ENCODE data around the gene DDX51.
A peak's percentile ranks its signal among the peaks of the same experiment; 100 is the strongest.

DDX51 gene, protein sequence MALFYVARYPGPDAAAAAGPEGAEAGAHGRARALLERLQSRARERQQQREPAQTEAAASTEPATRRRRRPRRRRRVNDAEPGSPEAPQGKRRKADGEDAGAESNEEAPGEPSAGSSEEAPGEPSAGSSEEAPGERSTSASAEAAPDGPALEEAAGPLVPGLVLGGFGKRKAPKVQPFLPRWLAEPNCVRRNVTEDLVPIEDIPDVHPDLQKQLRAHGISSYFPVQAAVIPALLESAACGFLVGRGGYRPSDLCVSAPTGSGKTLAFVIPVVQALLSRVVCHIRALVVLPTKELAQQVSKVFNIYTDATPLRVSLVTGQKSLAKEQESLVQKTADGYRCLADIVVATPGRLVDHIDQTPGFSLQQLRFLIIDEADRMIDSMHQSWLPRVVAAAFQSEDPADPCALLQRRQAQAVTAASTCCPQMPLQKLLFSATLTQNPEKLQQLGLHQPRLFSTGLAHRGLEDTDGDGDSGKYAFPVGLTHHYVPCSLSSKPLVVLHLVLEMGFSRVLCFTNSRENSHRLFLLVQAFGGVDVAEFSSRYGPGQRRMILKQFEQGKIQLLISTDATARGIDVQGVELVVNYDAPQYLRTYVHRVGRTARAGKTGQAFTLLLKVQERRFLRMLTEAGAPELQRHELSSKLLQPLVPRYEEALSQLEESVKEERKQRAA

GRCh38 chr12:132144115-132144809 lies at the start of gene DDX51, which contains the start of gene NOC4L:
DDX51 (minus strand) TSS chr12:132144319; CDS start chr12:132144296, 23 bp downstream.
NOC4L (plus strand) TSS chr12:132144457; CDS start chr12:132144489, 32 bp downstream.
- peak; percentile 89 to 99 for DNase-seq

GRCh38 chr12:132191715-132192553 lies 47.8 kb upstream of the DDX51 start:
- DNase-seq, result no peak

- no peak for DNase-seq
Observed at GRCh38 chr12:132190834-132191500, 46.8 kb upstream of the DDX51 start.

DNA sequence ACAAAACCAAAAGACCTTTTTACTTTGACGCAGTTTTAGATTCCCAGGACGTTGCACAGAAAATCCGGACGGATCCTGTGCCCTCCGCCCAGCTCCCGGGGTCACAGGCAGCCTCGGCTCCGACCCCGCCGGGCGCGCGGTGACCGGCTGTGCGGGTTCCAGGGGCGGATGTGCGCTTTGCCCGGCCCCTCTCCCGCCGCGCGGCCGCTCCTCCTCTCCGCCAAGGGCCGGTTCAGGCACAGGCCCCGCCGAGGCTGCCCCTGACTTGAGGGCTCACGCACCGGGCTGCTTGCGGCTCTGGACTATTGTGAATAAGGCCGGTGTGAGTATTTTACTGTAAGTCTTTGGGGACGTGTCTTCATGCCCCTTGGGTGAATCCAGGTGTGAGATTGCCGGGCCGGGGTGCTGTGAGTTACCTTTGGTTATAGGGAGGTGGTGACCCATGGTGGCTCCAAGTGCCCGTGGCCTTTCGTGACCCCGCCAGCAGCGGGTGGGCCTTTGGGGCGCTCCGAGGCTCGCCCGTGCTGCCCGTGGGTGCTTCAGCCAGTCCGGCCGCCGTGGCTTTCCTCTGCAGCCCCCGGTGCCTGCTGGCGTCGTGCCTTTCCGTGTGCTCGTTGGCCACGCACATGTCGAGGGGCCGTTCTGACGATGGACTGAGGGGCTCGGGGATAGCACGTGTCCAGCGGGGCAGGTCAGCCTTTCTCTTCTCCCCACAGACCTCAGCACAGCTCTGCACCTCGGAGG lies 46.1 kb upstream of the DDX51 start:
- DNase-seq, result no peak

- DNase-seq, result peak; percentile 90 to 93
Observed at GRCh38 chr12:132189378-132190011, 45.4 kb upstream of the DDX51 start.

DNA sequence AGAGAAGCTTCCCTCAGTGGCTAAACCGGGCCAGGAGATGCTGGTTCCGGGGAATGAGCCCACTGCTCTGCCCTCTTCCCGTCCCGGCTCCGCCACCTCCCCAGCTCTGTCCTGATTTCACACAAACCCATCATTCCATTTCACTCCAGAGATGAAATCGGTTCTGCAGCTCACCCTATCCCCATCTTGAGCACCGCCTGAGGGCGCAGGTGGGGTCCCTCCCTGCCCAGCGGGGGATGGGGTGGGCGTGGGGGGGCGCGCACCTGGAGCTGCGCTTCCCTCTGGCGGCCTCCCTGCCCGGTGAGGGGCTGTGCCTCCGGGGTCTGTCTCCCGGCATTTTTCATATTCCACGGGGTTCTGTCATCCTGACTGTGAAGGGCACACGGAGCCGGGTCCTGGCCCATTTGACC lies 44.8 kb upstream of the DDX51 start:
- DNase-seq, result no peak

DNA sequence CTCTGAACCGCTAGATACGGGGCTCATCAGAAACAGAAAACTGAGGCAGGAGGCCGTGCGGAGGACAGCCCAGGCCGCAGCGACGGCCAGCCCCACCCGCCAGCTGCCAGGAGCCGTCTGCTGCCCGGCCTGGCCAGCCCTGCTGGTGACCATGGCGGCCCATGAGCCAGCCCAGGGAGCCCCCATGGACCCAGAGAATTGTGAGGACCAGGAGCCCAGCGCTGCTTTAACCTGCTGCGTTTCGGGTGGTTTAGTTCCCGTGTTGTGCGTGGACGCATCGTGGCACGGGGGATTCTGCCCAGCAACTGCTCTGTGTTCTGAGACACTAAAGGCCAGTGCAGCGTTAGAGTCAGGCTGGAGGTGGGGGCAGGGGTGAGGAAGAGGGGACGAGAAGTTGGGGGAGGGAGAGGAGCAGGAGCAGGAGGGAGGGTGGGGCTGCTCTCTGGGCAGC lies 44.4 kb upstream of the DDX51 start:
- no peak for DNase-seq

GRCh38 chr12:132187646-132188450 lies 43.7 kb upstream of the DDX51 start:
- no peak for DNase-seq

GRCh38 chr12:132186857-132187620 lies 42.9 kb upstream of the DDX51 start:
- no peak for DNase-seq

GRCh38 chr12:132186208-132186856 lies 42.2 kb upstream of the DDX51 start:
- no peak for DNase-seq

DNA sequence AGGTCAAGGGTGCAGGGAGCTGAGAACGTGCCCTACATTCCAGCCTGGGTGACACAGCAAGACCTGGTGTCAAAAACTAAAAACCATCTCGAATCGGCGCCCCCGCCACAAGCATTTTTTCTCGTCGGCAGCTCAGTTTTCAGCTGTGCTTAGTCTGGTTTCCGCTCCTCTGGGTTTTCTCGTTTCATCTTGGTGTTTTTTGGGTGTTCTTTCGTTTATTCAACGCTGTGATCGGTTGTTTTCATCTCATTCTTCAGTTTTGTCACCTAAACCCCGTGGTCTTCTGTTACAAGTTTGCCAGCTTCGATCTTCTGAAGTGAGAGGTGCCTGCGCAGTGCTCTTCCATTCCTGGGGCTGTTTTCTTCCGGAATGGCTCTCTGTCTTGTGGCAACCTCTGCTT lies 41.6 kb upstream of the DDX51 start:
- DNase-seq, result no peak

DNA sequence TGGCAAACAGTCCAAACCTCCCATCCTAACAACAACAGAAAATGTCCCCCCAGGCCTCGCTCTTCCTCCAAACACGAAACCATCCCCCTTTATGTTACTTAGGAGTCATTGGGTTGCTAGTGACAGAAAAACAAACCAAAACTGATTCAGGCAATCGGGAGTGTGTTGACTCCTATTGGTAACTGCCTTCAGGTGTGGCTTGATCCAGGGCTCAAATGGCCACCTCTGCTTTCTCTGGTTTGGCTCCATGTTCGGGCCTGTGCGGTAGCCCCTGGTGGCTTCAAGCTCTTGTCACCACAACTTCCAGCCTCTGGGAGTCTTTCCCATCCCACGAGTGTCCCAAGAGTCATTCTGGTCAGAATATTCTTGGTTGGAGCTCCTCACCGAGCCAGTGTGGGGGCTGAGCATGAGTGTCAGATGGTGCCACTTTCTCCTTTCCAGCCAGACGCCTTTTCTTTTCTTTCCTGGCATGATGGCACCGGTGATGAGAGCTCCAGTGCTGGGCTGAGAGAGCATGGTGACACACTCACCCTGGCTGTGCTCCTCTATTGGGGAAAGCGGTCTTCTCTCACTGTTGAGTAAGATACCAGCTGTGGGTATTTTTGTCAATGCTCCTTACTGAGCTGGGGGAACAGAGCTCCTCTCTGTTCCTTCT lies 38.7 kb upstream of the DDX51 start:
- DNase-seq, result no peak

DNA sequence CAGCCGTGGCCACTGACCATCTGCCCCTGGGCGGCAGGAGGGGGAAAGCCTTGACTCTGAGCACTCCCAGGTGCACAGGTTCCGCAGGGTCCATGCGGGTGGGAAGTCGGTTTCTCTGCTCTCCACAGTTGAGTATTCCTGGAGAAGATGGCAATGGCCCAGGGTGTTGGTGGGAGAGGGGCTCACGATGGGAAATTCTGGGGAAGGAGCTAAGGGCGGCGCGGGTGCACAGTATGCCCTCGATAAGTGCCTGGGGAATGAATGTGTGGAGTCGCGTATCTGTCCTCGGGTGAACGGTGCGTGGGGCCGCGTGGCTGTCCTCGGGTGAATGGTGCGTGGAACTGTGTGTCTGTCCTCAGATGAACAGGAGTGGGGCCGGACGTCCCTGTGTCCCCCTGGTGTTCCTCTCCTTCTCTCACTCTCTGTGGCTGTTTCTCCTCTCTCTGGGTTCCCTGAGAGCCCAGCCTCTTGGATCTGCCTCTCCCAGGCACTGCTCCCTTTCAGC lies 38.1 kb upstream of the DDX51 start:
- DNase-seq, result no peak

DNA sequence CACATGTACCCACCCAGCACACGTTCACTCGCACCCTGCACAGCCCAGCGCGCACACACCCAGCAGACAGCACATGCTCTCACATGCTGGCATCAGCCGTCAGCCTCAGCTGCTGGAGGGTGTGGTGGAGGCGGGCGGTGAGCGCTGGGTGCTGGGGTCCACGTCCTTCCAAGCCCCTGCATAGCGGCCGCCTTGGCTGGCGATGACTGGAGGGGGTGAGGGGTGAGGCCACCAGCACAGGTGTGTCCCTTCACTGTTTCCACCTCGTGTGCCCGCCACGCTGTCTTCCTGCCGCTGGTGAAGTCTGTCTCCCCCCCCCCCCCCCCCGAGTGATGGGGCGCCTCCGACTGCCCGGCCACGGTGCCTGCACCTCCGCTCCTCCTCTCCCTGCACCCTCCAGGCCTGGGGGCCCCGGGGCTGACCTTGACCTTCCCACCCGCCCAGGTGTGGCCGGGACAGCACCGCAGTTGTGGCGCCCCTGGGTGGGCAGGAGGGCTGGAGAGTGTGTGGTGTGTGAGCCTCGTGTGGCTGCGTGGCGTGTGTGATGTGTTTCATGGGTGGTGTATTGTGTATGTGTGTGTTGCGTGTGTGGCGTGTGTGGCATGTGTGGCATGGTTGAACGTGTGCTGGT lies 37.6 kb upstream of the DDX51 start:
- DNase-seq, result no peak

- DNase-seq, result no peak
Observed at GRCh38 chr12:132180648-132181546, 36.8 kb upstream of the DDX51 start.
